WTC11 (cell line): ENCODE measurements around the gene PKP1.

Source experiments
- ATF1 ChIP-seq: sonication (generic); formaldehyde crosslinking; IDR thresholded peaks from 2 replicates; pipeline ENCODE4 v1.8.1; 2023; ENCODE audit warnings: mild to moderate bottlenecking, moderate library complexity, missing genetic modification reagents
- CTCF ChIP-seq: fragments of 200-600 bp; IDR thresholded peaks from 2 replicates; pipeline ENCODE4 v1.8.0; 2022; ENCODE audit warnings: antibody characterized with exemption
- HMGA2 ChIP-seq: fragments of 250-450 bp; sonication (Bioruptor Pico); IDR thresholded peaks from 2 replicates; pipeline ENCODE4 v1.4.0; 2021; ENCODE audit warnings: mild to moderate bottlenecking, moderate library complexity
- IRF2 ChIP-seq: sonication (generic); formaldehyde crosslinking; IDR thresholded peaks from 2 replicates; pipeline ENCODE4 v1.8.0; 2022; ENCODE audit warnings: low read depth, missing genetic modification reagents, borderline replicate concordance
- JUN ChIP-seq: sonication (generic); formaldehyde crosslinking; IDR thresholded peaks from 2 replicates; pipeline ENCODE4 v1.8.0; 2023; ENCODE audit warnings: mild to moderate bottlenecking, missing genetic modification reagents
- USF2 ChIP-seq: sonication (generic); formaldehyde crosslinking; IDR thresholded peaks from 2 replicates; pipeline ENCODE4 v1.8.1; 2023; ENCODE audit warnings: mild to moderate bottlenecking, missing genetic modification reagents, moderate library complexity
- ZBTB21 ChIP-seq: sonication (generic); formaldehyde crosslinking; IDR thresholded peaks from 2 replicates; pipeline ENCODE4 v1.8.1; 2023; ENCODE audit warnings: mild to moderate bottlenecking, missing genetic modification reagents, borderline replicate concordance

GRCh38 chr1:201346337-201346939 lies 63.1 kb downstream of the PKP1 start:
- TF ChIP-seq IRF2 (no peak), CTCF (peak; percentile 47), JUN (no peak), ATF1 (CRISPR knock-in tag) (no peak), USF2 (CRISPR knock-in tag) (no peak), ZBTB21 (CRISPR knock-in tag) (no peak), HMGA2 (CRISPR knock-in tag) (no peak)
